HCT116 (cell line): ENCODE data around the gene SLC12A3. TPM values are rescaled to one million over a fixed set of nuclear protein-coding genes. Genes with fewer than 3 reads are reported as not detected.

ENCODE experiments used
- ATAC-seq: fragments of 200-7000 bp; cut with Tn5 transposase; 2 replicates; pipeline ENCODE4 v1.9.1; 2020; ENCODE audit warnings: mild to moderate bottlenecking, moderate library complexity
- BruUV-seq: library from RNA; stranded (reverse); fragments of 400-500 nt; replicated peaks from 2 replicates; lab custom pipeline; 2021; lab: Mats Ljungman, UMichigan
- CTCF ChIA-PET: fragments of 300-600 bp; sonication (Branson Sonifier 250); formaldehyde crosslinking; loops from one replicate; lab custom pipeline; 2021; ENCODE audit warnings: antibody characterized with exemption; lab: Charles Lee
- POLR2A ChIA-PET: fragments of 300-600, 350-600 bp; sonication (Branson Sonifier 250); formaldehyde crosslinking; loops from one replicate; lab custom pipeline; 2021; ENCODE audit warnings: antibody characterized with exemption; lab: Charles Lee
- RAD21 ChIA-PET, 2 experiments: fragments of 300-600 bp; sonication (Branson Sonifier 250); formaldehyde crosslinking; loops; one replicate each; lab custom pipeline; 2023; ENCODE audit warnings: low total read pairs in 2 of 2; ENCODE audit not compliant: uncharacterized antibody in 2 of 2, unreplicated experiment in 2 of 2, low non-redundant PET in 1 of 2; lab: Charles Lee
- DNase-seq: peaks from one replicate; pipeline ENCODE4 v3.0.0-alpha.2; 2010; ENCODE audit warnings: low read depth, low spot score
- H2AFZ ChIP-seq: fragments of 200-600 bp; shearing (Covaris generic), sonication (generic); 2 replicates; pipeline ENCODE4 v1.6.1; 2017; ENCODE audit warnings: low read depth, mixed run types, mixed read lengths, antibody characterized with exemption, low read length; ENCODE audit not compliant: poor library complexity, severe bottlenecking
- H3K27ac ChIP-seq: 2 replicates; pipeline ENCODE4 v1.5.1; 2012; ENCODE audit warnings: low read depth, low read length
- H3K27me3 ChIP-seq: fragments of 200-600 bp; sonication (generic); 2 replicates; pipeline ENCODE4 v1.6.1; 2016; ENCODE audit warnings: mixed run types, low read length, mixed read lengths; ENCODE audit not compliant: insufficient read depth
- H3K36me3 ChIP-seq, 2 experiments: fragments of 200-500 bp in 1 of 2; fragments of 200-600 bp in 1 of 2; sonication (Bioruptor generic) in 1 of 2; sonication (generic) in 1 of 2; 2 replicates each; pipeline versions ENCODE4 v1.5.1 to v1.6.1; 2014 to 2016; ENCODE audit warnings: low read length in 2 of 2, inconsistent platforms in 1 of 2, mixed read lengths in 1 of 2, mixed run types in 1 of 2; ENCODE audit not compliant: insufficient read depth in 2 of 2, control insufficient read depth in 1 of 2
- H3K4me1 ChIP-seq, 2 experiments: fragments of 200-600 bp in 1 of 2; sonication (generic) in 1 of 2; 2 replicates each; pipeline versions ENCODE4 v1.5.1 to v1.6.1; 2012 to 2017; ENCODE audit warnings: low read length in 2 of 2, inconsistent platforms in 1 of 2, mild to moderate bottlenecking in 1 of 2, mixed read lengths in 1 of 2, mixed run types in 1 of 2, moderate library complexity in 1 of 2; ENCODE audit not compliant: insufficient read depth in 2 of 2, control insufficient read depth in 1 of 2
- H3K4me2 ChIP-seq: fragments of 200-600 bp; sonication (generic); 2 replicates; pipeline ENCODE4 v1.6.1; 2017; ENCODE audit warnings: mixed run types, low read length, mixed read lengths
- H3K4me3 ChIP-seq, 2 experiments: fragments of 200-600 bp in 1 of 2; sonication (generic) in 1 of 2; replicated peaks in 1 of 2; 2 replicates each; pipeline ENCODE4 v1.5.1; 2011 to 2016; ENCODE audit warnings: low read length in 2 of 2, control low read depth in 1 of 2, low read depth in 1 of 2, mild to moderate bottlenecking in 1 of 2, mixed read lengths in 1 of 2, mixed run types in 1 of 2
- H3K79me2 ChIP-seq: fragments of 200-600 bp; sonication (generic); 2 replicates; pipeline ENCODE4 v1.6.1; 2017; ENCODE audit warnings: mild to moderate bottlenecking, mixed run types, low read length, moderate library complexity, mixed read lengths; ENCODE audit not compliant: insufficient read depth
- H3K9ac ChIP-seq: fragments of 200-600 bp; sonication (generic); 2 replicates; pipeline ENCODE4 v1.6.1; 2016; ENCODE audit warnings: low read length, mixed read lengths
- H3K9me2 ChIP-seq: fragments of 200-600 bp; sonication (generic), shearing (Covaris generic); 2 replicates; pipeline ENCODE4 v1.6.1; 2017; ENCODE audit warnings: mixed run types, mild to moderate bottlenecking, moderate library complexity; ENCODE audit not compliant: insufficient read depth
- H3K9me3 ChIP-seq, 2 experiments: fragments of 200-500 bp in 1 of 2; fragments of 200-600 bp in 1 of 2; sonication (Bioruptor generic) in 1 of 2; sonication (generic) in 1 of 2; 2 replicates each; pipeline ENCODE4 v1.6.1; 2014 to 2017; ENCODE audit warnings: low read length in 2 of 2, mixed read lengths in 2 of 2, inconsistent platforms in 1 of 2, low read depth in 1 of 2, mild to moderate bottlenecking in 1 of 2, mixed run types in 1 of 2, moderate library complexity in 1 of 2; ENCODE audit not compliant: control insufficient read depth in 1 of 2, insufficient read depth in 1 of 2
- H4K20me1 ChIP-seq: fragments of 200-600 bp; sonication (generic), shearing (Covaris generic); 2 replicates; pipeline ENCODE4 v1.6.1; 2017; ENCODE audit warnings: mixed run types, mild to moderate bottlenecking, moderate library complexity; ENCODE audit not compliant: insufficient read depth
- CBX3 ChIP-seq: IDR thresholded peaks from 2 replicates; pipeline ENCODE4 v1.6.1; 2012; ENCODE audit warnings: low read depth
- CTCF ChIP-seq, 3 experiments: fragments of 200-600 bp in 1 of 3; sonication (generic) in 1 of 3; IDR thresholded peaks in 2 of 3; conservative IDR thresholded peaks in 1 of 3; 2 replicates each; pipeline ENCODE4 v1.5.1; 2012 to 2017; ENCODE audit warnings: low read depth in 2 of 3, low read length in 2 of 3, antibody characterized with exemption in 1 of 3, borderline replicate concordance in 1 of 3, control low read depth in 1 of 3, mild to moderate bottlenecking in 1 of 3, mixed read lengths in 1 of 3, mixed run types in 1 of 3, moderate library complexity in 1 of 3; ENCODE audit not compliant: insufficient read depth in 1 of 3
- ELF1 ChIP-seq: IDR thresholded peaks from 2 replicates; pipeline ENCODE4 v1.6.1; 2012; ENCODE audit warnings: low read depth, borderline replicate concordance
- EZH2phosphoT487 ChIP-seq: fragments of 200-600 bp; IDR thresholded peaks from 2 replicates; pipeline ENCODE4 v1.6.1; 2018; ENCODE audit warnings: antibody characterized with exemption, borderline replicate concordance
- RAD21 ChIP-seq: IDR thresholded peaks from 2 replicates; pipeline ENCODE4 v1.6.1; 2012; ENCODE audit warnings: low read depth, mild to moderate bottlenecking
- REST ChIP-seq: IDR thresholded peaks from 2 replicates; pipeline ENCODE4 v1.6.1; 2012; ENCODE audit warnings: low read depth
- SP1 ChIP-seq: IDR thresholded peaks from 2 replicates; pipeline ENCODE4 v1.6.1; 2012; ENCODE audit warnings: low read depth
- SRF ChIP-seq: IDR thresholded peaks from 2 replicates; pipeline ENCODE4 v1.6.1; 2012; ENCODE audit warnings: low read depth
- YY1 ChIP-seq: IDR thresholded peaks from 2 replicates; pipeline ENCODE4 v1.6.1; 2011; ENCODE audit warnings: low read length, low read depth, moderate library complexity, mild to moderate bottlenecking; ENCODE audit not compliant: insufficient replicate concordance; ENCODE audit errors: extremely low read depth
- intact Hi-C: fragments of 100-400 bp; cut with micrococcal nuclease; formaldehyde crosslinking; loops from 2 replicates; pipeline ENCODE4 v1.10.0; 2022
- total RNA-seq: library from RNA; stranded (reverse); gene quantifications from one replicate; pipeline ENCODE4 v1.2.1, GENCODE V29; 2021; ENCODE audit not compliant: unreplicated experiment
- TF ChIP-seq, protein P1 (sequence below): IDR thresholded peaks from 2 replicates; pipeline ENCODE4 v1.6.1; 2011; ENCODE audit warnings: mild to moderate bottlenecking, low read length, moderate library complexity; ENCODE audit not compliant: insufficient replicate concordance; ENCODE audit errors: extremely low read depth

SLC12A3 gene
- total RNA-seq, 1 experiment from 2014 or later, result not detected

- POLR2A ChIA-PET, result no interaction called here
- H3K9me3 ChIP-seq, result no peaks in the 10 kb centered on the region
- CTCF ChIA-PET, result interaction anchor here (1.5 to 1.8 kb wide), 2 partner anchors 84 to 179 kb away, joined by 3 to 7 read pairs; no protein-coding TSS in a partner anchor
- intact Hi-C loops, result loop anchor here (1.0 to 2.0 kb wide), 2 partner anchors 84 to 302 kb away; no protein-coding TSS in a partner anchor
- peak; percentile 72 for TF ChIP-seq RAD21
- no peak for TF ChIP-seq CBX3
- no peak for TF ChIP-seq EZH2phosphoT487
- TF ChIP-seq YY1, result no peak
- no peak for TF ChIP-seq SRF
- TF ChIP-seq, protein P1, sequence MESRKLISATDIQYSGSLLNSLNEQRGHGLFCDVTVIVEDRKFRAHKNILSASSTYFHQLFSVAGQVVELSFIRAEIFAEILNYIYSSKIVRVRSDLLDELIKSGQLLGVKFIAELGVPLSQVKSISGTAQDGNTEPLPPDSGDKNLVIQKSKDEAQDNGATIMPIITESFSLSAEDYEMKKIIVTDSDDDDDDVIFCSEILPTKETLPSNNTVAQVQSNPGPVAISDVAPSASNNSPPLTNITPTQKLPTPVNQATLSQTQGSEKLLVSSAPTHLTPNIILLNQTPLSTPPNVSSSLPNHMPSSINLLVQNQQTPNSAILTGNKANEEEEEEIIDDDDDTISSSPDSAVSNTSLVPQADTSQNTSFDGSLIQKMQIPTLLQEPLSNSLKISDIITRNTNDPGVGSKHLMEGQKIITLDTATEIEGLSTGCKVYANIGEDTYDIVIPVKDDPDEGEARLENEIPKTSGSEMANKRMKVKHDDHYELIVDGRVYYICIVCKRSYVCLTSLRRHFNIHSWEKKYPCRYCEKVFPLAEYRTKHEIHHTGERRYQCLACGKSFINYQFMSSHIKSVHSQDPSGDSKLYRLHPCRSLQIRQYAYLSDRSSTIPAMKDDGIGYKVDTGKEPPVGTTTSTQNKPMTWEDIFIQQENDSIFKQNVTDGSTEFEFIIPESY, result no peak
- peak; percentile 64 to 84 (median 73) for TF ChIP-seq CTCF (IDR thresholded peaks at IDR 0.05 in 2 of 3, conservative IDR thresholded peaks at IDR 0.05 in 1 of 3; ENCODE audit: borderline replicate concordance in 1 of 3, insufficient read depth in 1 of 3, low read depth in 2 of 3, low read length in 2 of 3)
- no peak for TF ChIP-seq REST
- no peak for TF ChIP-seq ELF1
- TF ChIP-seq SP1, result no peak
- H4K20me1 ChIP-seq, result no peaks in the 10 kb centered on the region
- no peaks in the 10 kb centered on the region for H3K79me2 ChIP-seq
- H3K4me3 ChIP-seq, result no peak overlapping the region
- H3K9ac ChIP-seq, result no peak overlapping the region
- ATAC-seq (peak; percentile 41), DNase-seq (peak; percentile 43)
- no peaks in the 10 kb centered on the region for H3K27me3 ChIP-seq
- peak overlapping the region; percentile 14 for H2AFZ ChIP-seq
- H3K4me1 ChIP-seq, result peaks cover 0 to 5% of the 10 kb centered on the region in 2 experiments; a peak in 2 of 4 replicates
- H3K9me2 ChIP-seq, result no peaks in the 10 kb centered on the region
- RAD21 ChIA-PET, result interaction anchor here in 1 of 2 experiments (0.7 kb wide), 1 partner anchor 85 kb away, joined by 4 read pairs; no protein-coding TSS in a partner anchor
- BruUV-seq, result no TSS peak
- no peak overlapping the region for H3K27ac ChIP-seq
- no peak overlapping the region for H3K4me2 ChIP-seq
- no peaks in the 10 kb centered on the region for H3K36me3 ChIP-seq
Observed at GRCh38 chr16:56866955-56867830, 2.2 kb downstream of the SLC12A3 start.
